Muscle layer of duodenum (tissue), 2 donors: ENCODE data around the gene MPC1L.
"Not testable (repeated sequence)": the region's sequence is repeated elsewhere in the genome, so short reads cannot be mapped to it uniquely, and the experiment has no call there.

Experiments used
- H3K27ac ChIP-seq: one replicate; pipeline ENCODE4 v1.7.0; 2013; ENCODE audit warnings: mild to moderate bottlenecking, low read length
- H3K27me3 ChIP-seq: one replicate; pipeline ENCODE4 v1.7.0; 2013; ENCODE audit warnings: low read depth, mild to moderate bottlenecking, control low read depth, low read length
- H3K36me3 ChIP-seq, 2 donors: one replicate each; pipeline ENCODE4 v1.7.0; 2013; ENCODE audit warnings: low read length in 2 of 2, control low read depth in 1 of 2, mild to moderate bottlenecking in 1 of 2; ENCODE audit not compliant: insufficient read depth in 2 of 2, control insufficient read depth in 1 of 2
- H3K4me1 ChIP-seq, 2 donors: one replicate each; pipeline ENCODE4 v1.7.0; 2013; ENCODE audit warnings: low read length in 2 of 2, mild to moderate bottlenecking in 2 of 2, control low read depth in 1 of 2, moderate library complexity in 1 of 2; ENCODE audit not compliant: insufficient read depth in 2 of 2, control insufficient read depth in 1 of 2
- H3K4me3 ChIP-seq, 2 donors: one replicate each; pipeline ENCODE4 v1.7.0; 2013; ENCODE audit warnings: low read length in 2 of 2, low read depth in 1 of 2, mild to moderate bottlenecking in 1 of 2
- H3K9me3 ChIP-seq, 2 donors: one replicate each; pipeline ENCODE4 v1.7.0; 2013; ENCODE audit warnings: low read length in 2 of 2, control low read depth in 1 of 2, mild to moderate bottlenecking in 1 of 2; ENCODE audit not compliant: control insufficient read depth in 1 of 2
- donor health status: healthy.

Gene MPC1L

DNA sequence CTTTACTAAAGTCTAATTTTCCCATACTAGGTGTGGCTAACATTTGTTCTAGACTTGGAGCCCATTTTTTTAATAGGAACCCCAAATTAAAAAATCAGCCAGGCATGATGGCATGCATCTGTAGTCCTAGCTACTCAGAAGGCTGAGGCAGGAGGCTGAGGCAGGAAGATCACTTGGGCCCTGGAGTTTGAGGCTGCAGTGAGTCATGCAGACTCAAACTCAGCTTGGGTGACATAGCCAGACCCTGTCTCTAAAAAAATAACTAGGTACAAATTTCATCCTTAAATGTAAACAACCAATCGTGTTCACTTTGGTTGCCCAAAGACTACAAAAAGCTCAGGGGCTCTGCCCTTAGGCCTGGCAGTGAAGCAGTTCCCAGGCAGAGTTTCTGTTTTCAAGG is 35.6 kb upstream of the MPC1L start:
- H3K4me3 ChIP-seq, H3K36me3 ChIP-seq, H3K4me1 ChIP-seq, H3K27me3 ChIP-seq, H3K27ac ChIP-seq, H3K9me3 ChIP-seq: not testable (repeated sequence)

DNA sequence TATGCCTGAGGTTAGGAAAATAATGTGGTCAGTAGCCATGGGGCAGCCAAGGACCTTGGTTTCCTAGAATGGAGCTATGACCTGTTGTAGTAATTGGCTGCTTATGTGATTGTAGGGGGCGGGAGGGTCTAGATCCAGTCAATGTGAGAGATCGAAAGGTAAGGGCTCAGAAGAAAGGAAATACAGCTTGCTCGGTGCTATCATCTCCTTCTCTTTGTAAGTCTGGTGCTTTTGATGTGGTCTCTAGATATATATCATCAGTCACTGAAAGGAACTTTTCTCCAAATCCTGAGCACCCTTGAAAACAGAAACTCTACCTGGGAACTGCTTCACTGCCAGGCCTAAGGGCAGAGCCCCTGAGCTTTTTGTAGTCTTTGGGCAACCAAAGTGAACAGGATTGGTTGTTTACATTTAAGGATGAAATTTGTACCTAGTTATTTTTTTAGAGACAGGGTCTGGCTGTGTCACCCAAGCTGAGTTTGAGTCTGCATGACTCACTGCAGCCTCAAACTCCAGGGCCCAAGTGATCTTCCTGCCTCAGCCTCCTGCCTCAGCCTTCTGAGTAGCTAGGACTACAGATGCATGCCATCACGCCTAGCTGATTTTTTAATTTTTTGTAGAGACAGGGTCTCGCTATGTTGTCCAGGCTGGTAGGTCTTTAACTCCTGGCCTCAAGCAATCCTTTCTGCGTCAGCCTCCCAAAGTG is 33.5 kb upstream of the MPC1L start:
- H3K4me3 ChIP-seq, H3K27ac ChIP-seq, H3K4me1 ChIP-seq, H3K27me3 ChIP-seq, H3K9me3 ChIP-seq: not testable (repeated sequence)
- H3K36me3 ChIP-seq: peaks cover 10 to 13% of the 10 kb centered on the region in 2 donors

DNA sequence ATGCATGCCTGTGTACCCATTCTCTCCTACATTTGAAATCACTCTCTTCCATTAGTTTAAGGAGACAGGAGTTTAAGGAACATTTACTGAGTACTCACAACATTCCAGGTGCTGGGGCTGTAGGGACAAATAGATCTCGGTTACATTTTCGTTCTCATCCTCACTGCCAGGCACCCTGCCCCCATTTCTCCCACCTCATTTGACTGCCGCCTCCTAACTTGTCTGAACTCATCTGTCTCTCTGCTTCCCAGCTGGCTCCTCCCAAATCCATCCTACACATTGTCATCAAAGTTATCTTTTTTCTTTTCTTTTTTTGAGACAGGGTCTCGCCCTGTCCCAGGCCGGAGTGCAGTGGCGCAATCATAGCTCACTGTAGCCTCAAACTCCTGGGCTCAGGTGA is 19.8 kb upstream of the MPC1L start:
- Histone ChIP-seq H3K27me3 (no peaks in the 10 kb centered on the region), H3K4me1 (no peaks in the 10 kb centered on the region), H3K36me3 (peaks cover 15 to 16% of the 10 kb centered on the region in 2 donors), H3K4me3 (no peak overlapping the region), H3K9me3 (no peaks in the 10 kb centered on the region), H3K27ac (no peak overlapping the region)

GRCh38 chrX:40607381-40607780 is 15.8 kb upstream of the MPC1L start:
- H3K27me3 ChIP-seq: no peaks in the 10 kb centered on the region
- no peaks in the 10 kb centered on the region for H3K4me1 ChIP-seq
- H3K27ac ChIP-seq: no peak overlapping the region
- H3K36me3 ChIP-seq: peaks cover 3 to 4% of the 10 kb centered on the region in 2 donors
- no peak overlapping the region for H3K4me3 ChIP-seq
- H3K9me3 ChIP-seq: no peaks in the 10 kb centered on the region

GRCh38 chrX:40612511-40612910 is 10.7 kb upstream of the MPC1L start:
- no peaks in the 10 kb centered on the region for H3K36me3 ChIP-seq
- no peaks in the 10 kb centered on the region for H3K4me1 ChIP-seq
- H3K27ac ChIP-seq: no peak overlapping the region
- no peaks in the 10 kb centered on the region for H3K9me3 ChIP-seq
- no peaks in the 10 kb centered on the region for H3K27me3 ChIP-seq
- H3K4me3 ChIP-seq: no peak overlapping the region

GRCh38 chrX:40615976-40616375 is 7.3 kb upstream of the MPC1L start:
- no peak overlapping the region for H3K4me3 ChIP-seq
- no peaks in the 10 kb centered on the region for H3K36me3 ChIP-seq
- no peaks in the 10 kb centered on the region for H3K4me1 ChIP-seq
- H3K27me3 ChIP-seq: no peaks in the 10 kb centered on the region
- H3K9me3 ChIP-seq: no peaks in the 10 kb centered on the region
- H3K27ac ChIP-seq: no peak overlapping the region

- no peak overlapping the region for H3K27ac ChIP-seq
- H3K4me1 ChIP-seq: no peaks in the 10 kb centered on the region
- H3K27me3 ChIP-seq: no peaks in the 10 kb centered on the region
- no peak overlapping the region for H3K4me3 ChIP-seq
- H3K9me3 ChIP-seq: no peaks in the 10 kb centered on the region
- no peaks in the 10 kb centered on the region for H3K36me3 ChIP-seq
Measured at GRCh38 chrX:40617566-40617965, 5.7 kb upstream of the MPC1L start.

DNA sequence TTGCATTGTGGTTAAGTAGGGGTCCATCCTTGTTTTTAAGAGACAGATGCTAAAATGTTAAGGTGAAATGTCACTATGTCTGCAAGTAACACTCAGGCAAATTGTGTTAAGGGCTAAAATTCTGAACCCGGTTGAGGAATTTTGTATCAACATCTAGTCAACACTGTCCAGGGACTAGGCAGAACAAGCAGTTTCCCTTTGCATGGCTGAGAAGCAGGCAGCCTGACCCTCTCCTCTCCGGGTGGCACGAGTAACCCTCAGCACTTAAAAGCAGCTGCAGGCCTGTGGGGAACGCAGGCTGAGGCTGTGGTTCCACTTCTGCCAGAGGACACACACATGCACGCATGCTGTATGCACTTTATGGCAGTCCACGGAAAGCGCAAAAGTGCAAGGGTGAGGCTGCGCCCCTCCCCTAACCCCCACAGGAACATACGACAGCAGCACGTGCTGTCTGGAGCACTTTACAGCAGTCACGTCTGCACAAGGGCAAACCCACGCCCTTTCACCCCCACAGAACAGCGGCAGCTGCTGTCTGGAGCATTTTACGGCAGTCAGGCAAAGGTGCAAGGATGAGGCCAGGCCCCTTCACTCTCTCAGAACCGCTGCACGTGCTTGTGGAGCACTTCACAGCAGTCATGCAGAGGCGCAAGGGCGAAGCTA is 619 bp upstream of the MPC1L start:
- H3K36me3 ChIP-seq: peaks cover 3 to 5% of the 10 kb centered on the region in 2 donors
- H3K9me3 ChIP-seq: no peaks in the 10 kb centered on the region
- no peak overlapping the region for H3K4me3 ChIP-seq
- no peaks in the 10 kb centered on the region for H3K27me3 ChIP-seq
- H3K27ac ChIP-seq: no peak overlapping the region
- H3K4me1 ChIP-seq: no peaks in the 10 kb centered on the region

DNA sequence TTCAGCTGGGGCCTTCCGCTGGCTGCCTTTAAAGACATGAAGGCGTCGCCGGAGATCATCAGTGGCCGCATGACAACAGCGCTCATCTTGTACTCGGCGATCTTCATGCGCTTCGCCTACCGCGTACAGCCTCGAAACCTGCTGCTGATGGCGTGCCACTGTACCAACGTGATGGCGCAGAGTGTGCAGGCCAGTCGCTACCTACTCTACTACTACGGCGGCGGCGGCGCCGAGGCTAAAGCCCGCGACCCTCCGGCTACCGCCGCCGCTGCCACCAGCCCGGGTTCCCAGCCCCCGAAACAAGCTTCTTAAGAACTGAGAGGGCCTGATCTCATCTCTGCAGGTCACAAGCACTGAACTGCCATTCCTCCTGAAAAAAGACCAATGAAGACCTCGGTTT is 437 bp downstream of the MPC1L start:
- H3K9me3 ChIP-seq: no peaks in the 10 kb centered on the region
- no peak overlapping the region for H3K4me3 ChIP-seq
- H3K27me3 ChIP-seq: no peaks in the 10 kb centered on the region
- H3K4me1 ChIP-seq: no peaks in the 10 kb centered on the region
- no peak overlapping the region for H3K27ac ChIP-seq
- H3K36me3 ChIP-seq: peaks cover 9 to 12% of the 10 kb centered on the region in 2 donors

DNA sequence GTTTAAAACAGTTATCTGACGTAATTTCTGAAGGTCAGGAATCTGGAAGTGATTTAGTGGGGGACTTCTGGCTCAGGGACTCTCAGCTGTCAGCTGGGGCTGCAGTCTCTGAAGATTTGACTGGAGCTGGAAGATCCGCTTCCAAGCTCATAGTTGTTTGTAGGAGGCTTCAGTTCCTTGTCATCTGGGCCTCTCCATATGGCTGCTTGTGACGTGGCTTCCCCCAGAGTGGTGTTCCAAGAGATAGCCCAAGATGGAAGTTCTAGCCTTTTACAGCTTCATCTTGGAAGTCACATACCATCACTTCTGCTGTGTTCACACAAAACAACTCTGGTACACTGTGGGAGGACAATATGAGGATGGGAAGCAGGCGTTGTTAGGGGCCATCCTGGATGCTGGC is 2.1 kb downstream of the MPC1L start:
- H3K4me3 ChIP-seq: no peak overlapping the region
- no peaks in the 10 kb centered on the region for H3K27me3 ChIP-seq
- H3K9me3 ChIP-seq: no peaks in the 10 kb centered on the region

DNA sequence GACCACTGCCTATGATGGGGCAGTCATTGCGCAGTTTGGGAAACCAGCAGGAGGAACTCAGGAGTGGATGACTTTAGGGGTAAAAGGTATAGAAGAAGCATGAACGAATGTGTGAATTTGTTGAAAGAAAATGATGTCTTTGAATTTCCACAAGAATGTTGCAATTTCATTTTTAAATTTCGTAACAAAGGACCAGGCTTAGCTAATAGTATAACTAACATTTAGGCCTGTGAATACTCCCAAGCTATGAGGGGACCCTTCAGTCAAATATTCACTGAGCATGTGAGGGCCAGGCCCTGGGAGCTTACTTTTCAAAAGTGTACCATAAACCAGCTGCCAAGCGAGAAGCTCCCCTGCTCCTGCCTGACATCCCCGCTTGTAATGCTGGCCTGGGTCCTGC is 5.3 kb downstream of the MPC1L start:
- H3K27me3 ChIP-seq: no peaks in the 10 kb centered on the region
- H3K4me1 ChIP-seq: no peaks in the 10 kb centered on the region
- H3K9me3 ChIP-seq: no peaks in the 10 kb centered on the region
- H3K27ac ChIP-seq: no peak overlapping the region
- H3K36me3 ChIP-seq: peaks cover 22 to 28% of the 10 kb centered on the region in 2 donors
- no peak overlapping the region for H3K4me3 ChIP-seq

More for the DNA sequence above, 2.1 kb downstream of the MPC1L start:
- peaks cover 11 to 18% of the 10 kb centered on the region in 2 donors for H3K36me3 ChIP-seq
- H3K27ac ChIP-seq: no peak overlapping the region
- no peaks in the 10 kb centered on the region for H3K4me1 ChIP-seq

DNA sequence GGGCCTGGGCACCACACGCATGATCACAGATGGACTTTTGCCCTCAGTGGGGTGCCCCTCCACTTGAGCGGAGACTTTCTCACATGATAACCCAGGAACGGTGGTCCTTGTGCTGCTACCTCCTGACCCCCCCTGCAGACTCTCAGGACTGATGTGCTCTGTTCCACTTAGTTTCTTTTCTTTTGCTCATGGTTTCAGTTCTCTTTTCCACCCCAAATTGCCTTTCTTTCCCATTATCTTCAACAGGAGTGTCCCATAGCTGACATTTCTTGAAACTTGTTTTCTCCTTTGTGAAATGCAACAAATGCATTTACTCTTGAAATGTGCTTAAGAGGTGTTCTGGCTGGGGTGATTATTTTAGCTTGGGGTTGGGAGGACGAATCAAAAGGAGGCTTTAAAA is 9.0 kb downstream of the MPC1L start:
- Histone ChIP-seq H3K27me3 (no peaks in the 10 kb centered on the region), H3K27ac (no peak overlapping the region), H3K36me3 (peaks cover 52% of the 10 kb centered on the region in 2 donors), H3K9me3 (no peaks in the 10 kb centered on the region), H3K4me1 (no peaks in the 10 kb centered on the region), H3K4me3 (no peak overlapping the region)
